GM04503 (cell line): ENCODE results near the gene COL21A1.
A peak's percentile ranks its signal among the peaks of the same experiment; 100 is the strongest.

Source experiments
- DNase-seq: peaks from one replicate; pipeline ENCODE4 v3.0.0-alpha.2; 2012; ENCODE audit warnings: low read depth

Gene COL21A1

DNA sequence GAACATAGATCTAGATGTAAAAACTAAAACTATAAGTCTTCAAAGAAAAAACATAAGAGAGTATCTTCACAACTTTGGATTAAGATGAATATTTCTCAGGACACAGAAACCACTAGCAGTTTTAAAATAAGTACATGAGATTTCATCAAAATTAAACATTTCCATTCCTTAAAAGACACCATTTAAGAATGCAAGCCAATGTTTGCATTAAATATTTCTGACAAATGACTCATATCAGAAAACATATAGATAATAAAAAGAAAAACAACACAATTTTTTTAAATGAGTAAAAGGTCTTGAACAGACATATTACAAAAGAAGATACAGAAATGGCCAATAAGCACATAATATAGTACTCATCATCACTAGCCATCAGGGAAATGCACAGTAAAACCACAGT lies 59.7 kb downstream of the COL21A1 start:
- no peak for DNase-seq

DNA sequence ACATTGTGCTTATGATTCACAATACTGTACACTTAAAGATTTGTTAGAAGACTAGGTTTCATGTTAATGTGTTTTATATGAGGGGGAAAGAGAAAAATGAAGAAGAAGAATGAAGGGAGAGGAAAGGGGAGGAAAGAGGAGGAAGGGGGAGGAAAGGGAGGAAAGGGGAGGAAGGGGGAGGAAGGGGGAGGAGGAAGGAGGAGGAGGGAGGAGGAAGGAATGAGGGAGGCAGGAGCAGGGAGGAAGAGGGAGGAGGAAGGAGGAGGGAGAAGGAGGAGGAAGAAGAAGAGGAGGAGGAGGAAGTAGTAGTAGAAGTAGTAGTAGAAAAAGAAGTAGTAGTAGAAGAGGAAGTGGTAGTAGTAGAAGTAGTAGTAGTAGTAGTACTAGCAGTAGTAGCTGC lies 70.6 kb downstream of the COL21A1 start:
- no peak for DNase-seq

DNA sequence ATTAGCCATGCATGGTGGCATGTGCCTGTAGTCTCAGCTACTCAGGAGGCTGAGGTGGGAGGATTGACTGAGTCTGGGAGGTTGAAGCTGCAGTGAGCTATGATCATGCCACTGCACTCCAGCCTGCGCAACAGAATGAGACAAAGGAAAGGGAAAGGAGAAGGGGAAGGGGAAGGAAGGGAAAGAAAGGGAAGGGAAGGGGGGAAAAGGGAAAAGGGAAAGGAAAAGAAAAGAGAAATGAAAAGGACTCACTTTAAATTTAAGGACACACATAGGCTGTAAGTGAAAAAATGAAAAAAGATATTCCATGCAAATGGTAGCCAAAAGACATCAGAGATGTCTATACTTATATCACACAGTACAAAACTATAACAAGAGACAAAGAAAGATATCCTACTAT lies 74.2 kb downstream of the COL21A1 start:
- no peak for DNase-seq

DNA sequence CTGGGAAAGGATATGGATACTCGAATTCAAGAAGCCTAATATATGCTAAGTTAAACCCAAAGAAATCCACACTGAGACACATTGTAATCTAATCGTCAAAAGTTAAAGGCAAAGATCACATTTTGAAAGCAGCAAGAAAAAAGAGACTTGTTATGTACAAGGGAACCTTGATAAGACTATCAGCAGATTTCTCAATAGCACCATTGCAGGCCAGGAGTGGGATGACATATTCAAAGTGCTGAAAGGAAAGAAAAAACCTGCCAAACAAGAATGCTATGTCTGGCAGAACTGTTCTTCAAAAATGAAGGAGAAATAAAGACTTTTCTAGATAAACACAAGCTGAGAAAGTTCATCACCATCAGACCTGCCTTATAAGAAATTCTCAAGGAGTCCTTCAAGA lies 75.2 kb downstream of the COL21A1 start:
- DNase-seq = no peak

DNA sequence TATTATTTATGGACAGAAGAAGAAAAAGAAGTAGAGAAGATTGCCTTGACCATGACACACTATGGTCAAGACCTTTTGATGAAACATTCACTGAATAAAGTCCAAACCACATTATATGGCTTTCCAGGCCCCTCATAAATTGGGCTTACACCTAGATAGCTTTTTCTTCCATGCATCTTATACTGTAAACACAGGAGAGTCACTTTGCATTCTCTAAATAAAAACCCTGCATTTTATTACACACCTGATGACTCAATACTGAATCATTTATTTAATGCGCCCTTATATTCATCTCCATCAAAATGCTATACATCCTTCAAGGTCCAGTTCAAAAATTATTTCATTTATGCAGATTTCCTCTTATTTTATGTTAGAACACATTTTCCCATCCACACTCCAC lies 78.0 kb downstream of the COL21A1 start:
- DNase-seq = no peak

DNA sequence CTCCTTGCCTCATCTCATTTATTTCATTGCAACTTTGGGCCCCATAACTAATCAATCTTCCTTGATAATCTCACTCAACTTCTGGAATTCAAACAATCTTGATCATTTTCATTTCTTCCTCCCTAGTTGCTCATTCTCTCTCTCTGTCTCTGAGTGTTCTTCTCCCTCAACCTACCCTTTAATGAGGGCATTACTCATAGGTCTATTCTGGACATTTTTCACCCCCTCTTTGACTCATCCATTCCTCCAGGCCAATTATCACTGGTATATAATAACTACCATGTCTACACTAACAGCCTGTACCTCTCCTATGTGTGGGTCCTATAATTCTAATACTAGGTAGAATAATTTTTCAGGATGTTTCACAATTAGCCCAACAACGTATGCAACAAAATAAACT lies 78.8 kb downstream of the COL21A1 start:
- no peak for DNase-seq

DNA sequence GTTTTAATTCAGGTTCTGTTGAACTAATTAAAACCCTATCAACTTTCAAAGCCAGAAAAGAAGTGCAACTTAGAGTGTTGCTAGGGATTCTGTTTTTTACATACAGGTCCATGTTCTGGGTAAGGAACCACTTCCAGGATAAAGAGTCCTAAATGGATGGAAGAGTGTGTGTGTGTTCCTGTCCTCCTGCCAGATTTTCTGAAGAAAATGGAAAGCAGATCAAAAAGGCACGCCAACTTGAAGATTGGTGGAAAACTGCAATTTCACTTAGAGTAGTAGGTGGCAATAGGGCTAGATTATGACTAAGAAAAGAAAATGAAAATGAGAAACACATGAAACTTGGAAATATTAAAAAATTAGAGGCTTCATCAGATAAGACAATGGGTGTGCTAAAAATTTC lies 85.3 kb downstream of the COL21A1 start:
- no peak for DNase-seq

DNA sequence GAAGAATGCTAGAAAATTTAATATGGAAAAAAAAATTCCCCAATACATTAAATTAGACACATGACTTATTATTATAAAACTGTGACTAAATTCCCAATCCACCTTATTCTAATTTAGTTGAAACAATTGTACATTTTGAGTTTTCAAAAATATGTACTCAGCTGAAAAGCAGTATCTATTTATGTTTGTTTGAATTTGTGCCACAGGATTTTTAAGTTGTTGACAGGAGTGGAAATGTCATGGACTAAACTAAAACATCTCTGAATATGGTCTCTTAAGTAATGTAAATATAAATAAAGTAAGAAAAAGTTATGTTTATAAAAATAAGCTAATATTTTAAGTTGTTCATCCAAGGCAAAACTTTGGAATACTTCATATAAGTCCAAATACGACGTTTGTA lies 86.9 kb downstream of the COL21A1 start:
- no peak for DNase-seq

DNA sequence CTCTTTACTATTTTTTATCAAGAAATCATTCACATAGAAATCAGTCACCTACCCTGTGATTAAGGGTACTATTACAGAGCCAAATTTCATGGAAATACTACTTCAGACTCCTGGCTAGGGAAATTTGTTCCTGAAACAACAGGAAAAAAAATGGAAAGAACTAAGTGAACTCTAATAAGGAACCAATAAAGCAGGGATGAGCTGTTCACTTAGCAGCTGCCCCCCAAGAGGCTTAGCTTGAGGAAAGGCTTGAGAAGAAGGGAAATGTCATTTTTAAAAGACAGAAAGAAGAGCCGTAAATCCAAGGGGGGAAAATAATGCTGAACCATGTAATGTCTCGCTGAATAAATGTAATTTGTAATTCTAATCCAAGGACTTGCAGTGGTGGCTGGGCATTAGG lies 88.8 kb downstream of the COL21A1 start:
- DNase-seq = no peak

DNA sequence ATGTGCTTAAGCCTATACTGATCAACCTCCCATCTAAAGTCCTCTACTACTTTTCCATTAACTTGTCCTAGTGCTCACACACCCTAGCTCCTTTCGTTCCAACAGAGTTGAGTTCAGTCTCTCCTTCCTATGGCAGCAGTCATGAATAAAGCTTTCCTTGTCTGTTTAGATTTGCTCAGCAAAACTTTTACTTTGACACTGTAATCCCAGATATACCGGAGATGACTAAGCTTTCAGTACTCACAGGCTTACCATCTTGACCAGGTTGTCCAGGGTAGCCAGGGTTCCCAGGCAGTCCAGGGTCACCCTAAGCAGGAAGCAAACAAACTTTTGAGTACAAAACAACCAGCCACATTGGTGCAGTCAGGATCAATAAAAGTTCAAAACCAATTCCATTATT lies 90.7 kb downstream of the COL21A1 start:
- DNase-seq = no peak

DNA sequence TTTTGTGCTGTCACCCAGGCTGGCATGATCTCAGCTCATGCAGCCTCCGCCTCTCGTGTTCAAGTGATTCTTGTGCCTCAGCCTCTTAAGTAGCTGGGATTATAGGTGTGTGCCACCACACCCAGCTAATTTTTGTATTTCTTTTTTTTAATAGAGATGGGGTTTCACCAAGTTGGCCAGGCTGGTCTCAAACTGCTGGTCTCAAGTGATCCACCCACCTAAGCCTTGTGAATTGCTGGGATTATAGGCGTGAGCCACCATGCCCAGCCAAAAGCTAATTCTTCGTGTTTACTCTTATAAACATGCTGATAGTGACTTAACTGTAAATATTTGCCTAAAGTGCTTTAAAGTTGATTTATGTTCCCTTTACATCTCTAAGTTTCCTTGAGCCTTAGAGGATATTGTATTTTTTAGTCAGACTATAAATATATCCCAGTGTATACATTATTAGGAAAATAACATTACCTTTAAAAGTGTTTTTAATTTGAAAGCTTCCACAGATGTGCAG lies 91.7 kb downstream of the COL21A1 start:
- DNase-seq = no peak

DNA sequence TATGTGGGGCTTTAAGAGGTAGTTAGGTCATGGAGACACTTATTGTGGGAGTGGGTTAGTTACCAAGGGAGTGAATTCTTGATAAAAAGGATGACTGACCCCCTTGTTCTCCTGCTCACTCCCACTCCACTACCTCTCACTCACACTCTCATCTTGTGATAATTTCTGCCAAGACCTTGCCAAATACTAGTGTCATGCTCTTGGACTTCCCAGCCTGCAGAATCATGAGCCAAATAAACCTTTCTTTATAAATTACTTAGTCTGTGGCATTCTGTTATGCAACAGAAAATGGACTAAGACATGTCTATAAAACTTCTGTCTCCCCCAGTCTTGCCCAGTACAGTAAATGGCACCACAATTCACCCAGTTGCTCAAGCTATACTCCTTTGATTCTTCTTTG lies 93.3 kb downstream of the COL21A1 start:
- no peak for DNase-seq

DNA sequence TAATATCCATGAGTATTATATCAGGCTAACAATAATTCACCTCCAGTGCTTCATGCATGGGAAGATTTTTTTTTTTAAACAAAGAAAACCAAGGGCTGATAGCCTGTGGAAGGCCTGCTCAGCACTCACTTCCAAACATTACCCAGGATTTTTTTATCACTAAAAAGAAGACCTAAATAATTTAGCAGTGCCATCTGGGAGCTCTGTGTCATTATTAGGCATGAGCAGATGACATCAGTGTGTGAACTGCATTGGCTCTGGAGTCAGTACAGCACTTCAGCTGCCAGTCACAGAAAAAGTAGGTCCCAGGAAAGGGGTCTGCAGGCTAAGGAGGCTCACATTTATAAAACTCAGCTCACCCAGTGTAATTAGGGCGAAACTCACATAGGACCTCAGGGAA lies 94.8 kb downstream of the COL21A1 start:
- DNase-seq = no peak

DNA sequence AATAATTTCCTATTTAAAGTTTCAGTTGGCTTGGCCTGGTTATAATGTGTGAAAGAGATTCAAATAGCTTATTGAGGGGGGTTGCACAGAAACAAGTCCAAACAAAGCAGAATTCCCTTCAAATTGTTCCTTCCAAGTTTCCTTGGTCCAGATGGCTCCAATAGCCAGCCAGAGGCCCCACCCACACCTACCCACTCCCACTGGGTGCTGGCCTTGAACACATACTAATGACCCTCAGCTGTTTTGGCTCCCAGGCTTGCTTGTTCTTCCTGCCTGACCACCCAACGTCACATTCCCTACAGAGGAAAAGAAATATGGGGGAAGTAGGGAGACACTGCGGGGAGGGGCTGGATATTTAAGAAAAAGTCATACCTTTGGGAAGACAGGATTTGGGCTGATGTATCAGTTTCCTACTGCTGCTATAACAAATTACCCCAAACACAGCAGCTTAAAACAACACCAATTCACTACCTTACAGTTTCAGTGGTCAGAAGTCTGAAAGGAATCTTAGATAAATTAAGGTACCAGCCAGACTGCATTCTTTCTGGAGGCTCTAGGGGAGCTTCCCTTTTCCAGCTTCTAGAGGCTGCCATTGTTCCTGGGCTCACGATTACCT lies 95.7 kb downstream of the COL21A1 start:
- no peak for DNase-seq

DNA sequence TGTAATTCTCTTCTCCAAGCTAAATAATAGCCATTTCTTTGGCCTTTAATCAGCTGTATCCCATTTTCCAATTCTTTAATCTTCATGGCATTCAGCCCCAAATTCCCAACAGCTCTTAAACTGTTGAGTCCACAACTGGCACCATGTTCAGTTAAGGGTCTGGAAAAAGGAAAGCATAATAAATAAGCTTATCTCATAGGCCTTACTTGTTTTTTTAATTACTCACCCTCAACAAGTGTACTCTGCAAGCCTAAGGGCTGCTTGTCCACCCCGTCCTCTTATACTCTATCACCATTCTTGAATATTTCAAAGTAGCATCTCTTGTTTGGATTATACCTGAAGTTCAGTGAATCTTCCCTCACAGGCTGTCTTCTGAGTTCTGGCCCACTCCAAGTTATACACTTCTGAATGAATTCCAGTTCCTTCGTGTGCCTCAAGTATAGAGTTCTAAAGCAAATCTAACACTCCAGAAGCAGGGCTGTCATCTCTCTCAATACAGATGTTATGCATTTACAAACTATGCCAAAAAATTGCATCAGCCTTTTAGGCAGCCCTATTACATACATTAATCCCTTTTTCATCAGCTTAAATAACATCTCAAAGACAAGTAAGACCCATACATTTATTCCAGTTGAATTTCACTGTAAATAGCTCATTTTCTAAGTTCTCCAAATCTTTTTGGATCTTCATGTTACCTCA lies 98.7 kb downstream of the COL21A1 start:
- no peak for DNase-seq

DNA sequence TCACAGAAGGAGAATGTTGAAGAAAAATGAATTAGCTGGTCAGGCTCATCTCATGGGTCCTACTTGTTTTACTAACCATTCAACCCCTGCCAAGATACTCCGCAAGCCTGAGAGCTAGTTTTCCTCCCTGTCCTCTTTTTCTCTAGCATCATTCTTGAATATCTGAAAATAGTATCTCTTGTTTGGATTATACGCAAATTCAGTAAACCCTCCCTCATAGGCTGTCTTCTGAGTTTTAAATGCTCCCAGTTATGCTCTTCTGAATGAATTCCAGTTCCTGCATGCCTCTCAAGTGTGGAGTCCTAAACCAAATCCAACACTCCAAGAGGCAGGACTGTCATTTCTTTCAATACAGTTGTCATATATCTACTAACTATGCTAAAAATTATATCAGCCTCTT lies 99.6 kb downstream of the COL21A1 start:
- no peak for DNase-seq

DNA sequence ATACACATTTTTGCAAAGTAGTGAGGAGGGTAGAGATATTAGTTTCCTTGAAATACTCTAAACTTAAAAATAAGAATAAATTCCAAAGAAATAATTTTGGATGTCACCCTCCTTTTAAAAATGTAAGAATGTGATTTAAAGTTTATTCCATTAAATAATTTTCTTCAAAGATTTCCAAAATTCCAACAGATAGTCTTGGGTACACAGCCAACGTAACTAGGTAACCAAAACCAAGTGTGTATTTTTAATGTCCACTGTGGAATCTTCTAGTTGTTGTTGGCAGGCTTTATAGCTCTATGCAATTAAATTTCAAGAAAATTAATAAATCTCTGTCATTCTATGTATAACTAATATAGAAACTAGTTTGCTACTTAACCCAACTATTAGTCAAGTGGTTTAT lies 101.3 kb downstream of the COL21A1 start:
- no peak for DNase-seq

DNA sequence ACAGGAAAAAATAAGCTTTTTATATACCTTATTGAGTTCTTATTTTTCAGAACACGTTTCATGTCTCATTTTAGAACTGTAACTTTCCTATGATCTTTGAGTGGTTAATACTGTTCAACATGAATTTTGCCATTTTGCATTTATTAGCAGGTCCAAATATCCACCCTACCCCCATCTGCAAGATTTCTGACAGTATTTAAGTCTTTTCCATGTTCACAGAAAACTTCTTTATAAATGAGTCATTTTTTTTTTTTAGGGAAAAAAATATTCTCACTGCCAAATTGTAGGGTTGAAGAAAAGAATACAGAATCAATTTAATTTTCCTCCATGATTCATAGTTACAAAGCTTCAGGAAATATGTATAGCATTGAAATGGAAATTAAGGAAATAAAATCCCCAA lies 101.8 kb downstream of the COL21A1 start:
- no peak for DNase-seq

DNA sequence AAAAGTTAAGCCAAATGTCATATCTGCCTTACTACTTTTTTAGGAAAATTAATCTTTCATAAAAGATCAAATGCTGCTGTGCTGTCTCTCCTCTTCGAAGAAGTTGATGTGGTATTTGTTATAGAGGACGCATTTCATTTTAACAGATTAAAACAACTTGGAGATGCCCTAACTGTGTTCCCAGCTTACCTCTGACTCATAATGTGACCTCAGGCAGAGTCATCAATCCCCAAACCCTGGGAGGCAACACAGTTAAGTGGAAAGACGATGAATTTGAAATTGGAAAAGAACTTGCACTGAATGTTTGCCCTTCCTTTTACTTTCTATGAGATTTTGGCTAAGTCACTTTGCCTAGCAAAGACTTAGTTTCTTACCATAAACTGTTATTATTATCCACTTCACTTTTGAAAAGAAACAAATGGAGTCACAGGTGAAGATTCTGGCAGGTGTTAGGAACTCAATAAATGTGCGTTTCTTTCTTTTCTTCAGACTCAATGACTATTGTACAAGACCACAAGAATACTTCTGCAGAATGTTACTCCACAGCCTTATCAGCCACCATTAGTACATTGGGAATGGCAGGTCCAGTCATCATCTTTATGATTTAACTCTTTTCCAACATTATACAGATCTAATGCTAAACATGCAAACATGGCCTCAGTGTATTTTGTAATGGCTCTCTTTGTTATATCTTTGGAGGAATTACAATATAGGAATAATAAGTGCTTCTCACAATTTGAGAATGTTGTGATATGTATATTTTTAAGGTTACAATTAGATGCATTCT lies 102.6 kb downstream of the COL21A1 start:
- peak; percentile 41 for DNase-seq

DNA sequence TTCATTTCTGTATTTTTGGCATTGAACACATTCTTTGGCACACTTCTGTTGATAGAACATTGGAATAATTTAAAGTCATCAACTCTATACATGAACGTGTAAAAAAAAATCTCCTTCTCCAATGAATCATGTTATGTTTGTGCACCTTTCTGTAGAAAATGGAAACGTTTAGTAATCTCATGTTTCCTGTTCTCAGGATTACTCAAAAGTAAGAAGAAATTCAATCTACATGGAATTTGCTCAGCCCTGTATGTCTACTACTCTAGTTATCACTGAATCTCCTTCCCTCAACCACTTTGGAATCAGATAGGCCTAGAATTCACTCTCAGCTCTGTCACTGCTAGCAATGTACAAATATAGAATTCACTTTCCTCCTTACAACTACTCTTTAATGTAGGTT lies 103.6 kb downstream of the COL21A1 start:
- no peak for DNase-seq

DNA sequence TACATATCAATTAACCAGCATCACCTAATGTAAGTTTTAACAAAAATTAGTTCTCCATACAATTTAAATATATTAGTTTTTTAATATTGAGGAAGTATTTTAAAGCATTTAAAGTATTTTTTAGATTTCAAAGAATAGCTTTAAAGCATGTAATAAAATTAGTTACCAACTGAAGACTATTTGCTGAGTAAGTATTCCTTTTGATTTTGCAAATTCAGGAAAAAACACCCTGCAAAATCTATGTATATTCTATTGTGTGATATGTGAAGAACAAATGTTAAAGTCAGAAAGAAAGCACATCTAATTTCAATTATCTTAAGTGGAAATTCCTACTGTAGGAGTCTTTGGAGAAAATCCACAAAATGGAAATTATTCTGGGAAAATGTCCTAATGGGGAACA lies 107.3 kb downstream of the COL21A1 start:
- no peak for DNase-seq

DNA sequence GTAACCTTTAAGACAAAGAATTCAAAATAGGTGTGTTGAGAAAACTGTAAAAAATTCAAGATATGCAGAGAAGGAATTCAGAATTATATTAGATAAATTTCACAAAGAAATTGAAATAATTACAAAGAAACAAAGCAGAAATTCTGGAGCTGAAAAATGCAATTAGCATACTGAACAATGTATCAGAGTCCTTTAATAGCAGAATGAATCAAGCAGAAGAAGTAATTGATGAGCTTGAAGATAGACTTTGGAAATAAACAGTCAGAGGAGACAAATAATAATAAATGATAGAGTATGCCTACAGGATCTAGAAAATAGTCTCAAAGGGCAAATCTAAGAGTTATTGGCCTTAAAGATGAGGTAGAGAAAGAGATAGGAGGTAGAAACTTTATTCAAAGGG lies 131.7 kb downstream of the COL21A1 start:
- no peak for DNase-seq

DNA sequence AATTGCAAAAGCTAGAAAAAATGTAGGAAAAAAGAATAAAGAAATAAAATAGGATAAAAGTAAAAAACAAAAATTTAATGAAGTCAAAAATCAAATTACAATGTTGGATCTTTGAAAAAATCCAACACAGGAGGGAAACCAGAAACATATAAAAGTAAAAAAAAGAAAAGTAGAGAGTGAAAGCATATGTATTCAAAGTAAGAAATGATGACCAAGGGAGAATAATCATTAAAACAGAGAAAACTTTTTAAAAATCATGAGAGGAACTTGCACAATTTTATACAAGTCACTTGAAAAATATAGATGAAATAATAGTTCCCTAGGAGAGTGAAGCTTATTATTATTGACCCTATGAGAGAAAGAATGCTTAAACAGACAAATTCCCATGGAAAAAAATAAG lies 138.2 kb downstream of the COL21A1 start:
- DNase-seq = no peak
